Effector memory CD8-positive, alpha-beta T cell (primary cell): ENCODE data around the gene MTSS2.
A peak's percentile ranks its signal among the peaks of the same experiment; 100 is the strongest.

Experiments used
- ATAC-seq: fragments of 150-1000 bp; cut with Tn5 transposase; replicated peaks from 2 replicates; pipeline ENCODE4 v1.10.0; 2021; ENCODE audit warnings: mild to moderate bottlenecking, moderate library complexity
- DNase-seq, 3 experiments: peaks; one replicate each; pipeline ENCODE4 v3.0.0; 2021
- H3K27ac Mint-ChIP-seq, 2 donors: one replicate each; pipeline ENCODE4 v1.8.0; 2022; ENCODE audit warnings: mild to moderate bottlenecking in 2 of 2, mixed read lengths in 2 of 2, moderate library complexity in 2 of 2
- H3K27me3 Mint-ChIP-seq, 2 donors: one replicate each; pipeline ENCODE4 v1.8.0; 2022; ENCODE audit warnings: mixed read lengths in 2 of 2
- H3K36me3 Mint-ChIP-seq: one replicate; pipeline ENCODE4 v1.8.0; 2022; ENCODE audit warnings: mild to moderate bottlenecking, moderate library complexity, mixed read lengths; ENCODE audit not compliant: insufficient read depth
- H3K4me1 Mint-ChIP-seq, 2 donors: one replicate each; pipeline ENCODE4 v1.8.0; 2022; ENCODE audit warnings: low read depth in 2 of 2, mixed read lengths in 2 of 2
- H3K4me3 Mint-ChIP-seq, 2 donors: one replicate each; pipeline ENCODE4 v1.8.0; 2022; ENCODE audit warnings: mild to moderate bottlenecking in 2 of 2, mixed read lengths in 2 of 2, moderate library complexity in 2 of 2
- H3K9me3 Mint-ChIP-seq, 2 donors: one replicate each; pipeline ENCODE4 v1.8.0; 2022; ENCODE audit warnings: mixed read lengths in 2 of 2

MTSS2 gene

DNA sequence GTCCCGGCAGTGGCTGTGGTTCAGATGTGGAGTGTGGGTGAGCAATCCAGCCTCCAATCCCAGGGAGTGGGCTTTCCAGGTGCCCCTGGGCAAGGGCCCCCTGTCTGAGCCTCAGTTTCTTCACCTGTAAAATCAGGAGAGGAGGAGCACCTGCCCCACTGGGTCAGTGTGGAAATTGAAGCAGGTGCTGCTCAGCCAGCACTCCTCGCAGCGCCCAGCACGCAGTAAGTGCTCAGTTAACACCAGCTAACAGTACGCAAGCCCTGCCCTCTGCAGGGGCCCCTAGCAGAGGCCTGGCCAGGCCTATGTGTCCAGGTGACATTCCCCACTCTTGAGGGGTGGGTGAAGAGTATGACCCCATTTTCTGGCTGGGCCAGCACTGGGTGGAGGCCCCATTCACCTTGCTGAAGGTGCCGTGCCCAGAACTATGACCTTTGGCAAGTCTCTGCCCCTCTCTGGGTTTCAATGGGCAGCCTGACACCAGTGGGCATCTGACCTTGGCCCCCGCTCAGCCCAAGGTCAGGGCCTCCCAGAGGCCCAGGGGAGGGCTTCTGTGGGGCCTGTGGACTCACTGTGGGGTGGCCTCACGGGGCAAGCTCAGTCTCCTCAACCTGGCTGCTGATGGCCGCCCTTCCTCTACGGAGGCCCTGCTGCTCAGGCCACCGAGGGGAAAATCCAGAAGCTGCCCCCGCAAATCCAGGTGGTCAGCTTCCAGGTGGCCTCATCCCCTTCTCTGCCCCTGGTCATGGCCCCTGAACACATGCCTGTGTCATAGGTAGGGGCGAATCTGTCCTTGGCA is 2.5 kb downstream of the MTSS2 start:
- H3K27ac Mint-ChIP-seq = no peak overlapping the region
- peaks cover 8 to 9% of the 10 kb centered on the region in 2 donors for H3K4me1 Mint-ChIP-seq
- peaks cover 6 to 9% of the 10 kb centered on the region in 2 donors for H3K27me3 Mint-ChIP-seq
- DNase-seq (no peak), ATAC-seq (no peak)
- H3K4me3 Mint-ChIP-seq = no peak overlapping the region
- peaks cover 5% of the 10 kb centered on the region for H3K36me3 Mint-ChIP-seq
- H3K9me3 Mint-ChIP-seq = no peaks in the 10 kb centered on the region

DNA sequence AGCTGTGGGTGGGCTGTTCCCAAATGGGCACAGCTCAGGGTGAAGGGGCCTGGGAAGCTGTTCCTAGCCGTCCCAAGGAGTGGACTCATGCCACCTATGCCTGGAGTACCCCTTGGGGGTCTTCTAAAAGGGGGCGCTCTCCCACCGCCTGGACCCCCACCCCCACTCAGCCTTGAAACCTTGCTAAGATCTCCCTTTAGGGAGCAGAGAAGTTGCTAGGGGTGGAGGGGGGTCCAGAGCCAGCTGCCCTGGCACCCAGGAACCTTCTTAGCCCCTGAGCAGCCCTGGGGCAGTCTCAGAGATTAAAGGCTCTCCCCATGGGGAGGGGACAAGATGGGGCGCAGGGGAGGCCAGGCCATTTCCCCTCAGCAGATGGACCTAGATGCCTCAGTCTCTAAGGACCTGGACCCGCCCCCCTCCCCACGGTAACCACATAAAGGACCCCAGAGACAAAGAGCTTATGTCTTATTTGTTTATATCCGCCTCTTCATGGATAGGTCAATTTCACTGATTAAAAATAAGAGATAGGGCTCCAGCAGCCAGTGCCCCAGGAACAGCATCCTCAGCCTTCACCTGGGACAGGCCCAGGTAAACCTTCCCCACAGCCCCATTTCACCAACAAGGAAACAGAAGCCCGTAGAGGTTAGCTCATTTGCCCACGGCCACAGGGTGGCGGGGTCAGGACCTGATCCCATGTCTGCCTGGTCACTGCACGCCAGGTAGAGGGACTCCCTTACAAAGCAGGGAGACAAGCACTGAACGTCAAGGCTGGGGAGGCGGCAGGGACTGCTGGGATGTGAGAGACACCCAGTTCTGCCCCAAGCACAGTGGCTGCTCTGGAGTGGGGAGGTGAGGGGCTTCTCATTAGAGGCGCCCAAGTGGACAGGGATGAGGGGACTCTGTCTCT is 3.4 kb downstream of the MTSS2 start:
- Mint-ChIP-seq H3K36me3 (peaks cover 5% of the 10 kb centered on the region), H3K9me3 (no peaks in the 10 kb centered on the region), H3K4me3 (no peak overlapping the region), H3K4me1 (peaks cover 8 to 11% of the 10 kb centered on the region in 2 donors), H3K27ac (no peak overlapping the region), H3K27me3 (peaks cover 6 to 9% of the 10 kb centered on the region in 2 donors)
- ATAC-seq = no peak
- DNase-seq = no peak

DNA sequence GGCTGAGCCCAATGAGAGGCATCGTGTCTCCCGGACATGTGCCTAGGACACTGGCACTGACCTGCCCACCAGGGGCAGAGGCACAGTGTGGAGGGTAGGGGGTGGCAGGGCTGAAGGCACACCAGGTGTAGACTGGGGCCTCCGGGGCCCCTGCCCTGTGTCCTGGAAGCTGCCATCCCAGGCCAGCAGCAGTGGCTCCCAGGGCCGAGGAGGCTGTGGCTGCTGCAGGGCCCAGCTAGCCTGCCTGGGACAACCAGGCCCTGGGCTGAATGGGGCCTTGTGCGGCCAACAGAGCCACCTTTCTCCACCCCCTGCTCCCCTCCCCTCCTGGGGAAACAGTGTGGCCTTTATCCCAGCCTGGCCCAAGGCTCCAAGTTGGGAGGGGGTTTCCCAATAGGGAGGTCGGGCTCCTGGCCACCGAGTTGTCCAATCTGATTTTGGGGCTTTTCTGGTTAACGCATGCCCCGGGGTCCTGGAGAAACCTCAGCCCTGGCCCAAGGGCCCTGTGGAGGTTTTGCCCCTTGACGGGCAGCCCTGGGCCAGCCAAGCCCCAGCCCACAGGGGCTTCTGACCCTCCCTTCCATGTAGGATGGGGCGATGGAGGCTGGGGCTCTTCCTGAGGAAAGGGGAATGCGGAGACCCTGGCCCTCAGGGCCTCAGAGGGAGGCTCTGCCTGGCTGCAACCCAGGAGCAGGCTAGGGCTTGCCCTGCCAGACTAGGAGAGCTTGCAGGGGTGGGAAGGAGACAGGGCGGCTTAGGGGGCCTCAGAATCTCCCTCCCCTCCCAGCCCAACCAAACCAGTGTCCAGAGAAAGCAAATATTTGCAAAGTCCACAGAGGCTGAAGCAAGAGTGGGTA is 4.2 kb downstream of the MTSS2 start:
- Mint-ChIP-seq H3K27ac (no peak overlapping the region), H3K27me3 (peaks cover 6 to 9% of the 10 kb centered on the region in 2 donors), H3K4me3 (no peak overlapping the region), H3K36me3 (peaks cover 5% of the 10 kb centered on the region), H3K9me3 (no peaks in the 10 kb centered on the region), H3K4me1 (peaks cover 8 to 11% of the 10 kb centered on the region in 2 donors)
- no peak for ATAC-seq
- no peak for DNase-seq

DNA sequence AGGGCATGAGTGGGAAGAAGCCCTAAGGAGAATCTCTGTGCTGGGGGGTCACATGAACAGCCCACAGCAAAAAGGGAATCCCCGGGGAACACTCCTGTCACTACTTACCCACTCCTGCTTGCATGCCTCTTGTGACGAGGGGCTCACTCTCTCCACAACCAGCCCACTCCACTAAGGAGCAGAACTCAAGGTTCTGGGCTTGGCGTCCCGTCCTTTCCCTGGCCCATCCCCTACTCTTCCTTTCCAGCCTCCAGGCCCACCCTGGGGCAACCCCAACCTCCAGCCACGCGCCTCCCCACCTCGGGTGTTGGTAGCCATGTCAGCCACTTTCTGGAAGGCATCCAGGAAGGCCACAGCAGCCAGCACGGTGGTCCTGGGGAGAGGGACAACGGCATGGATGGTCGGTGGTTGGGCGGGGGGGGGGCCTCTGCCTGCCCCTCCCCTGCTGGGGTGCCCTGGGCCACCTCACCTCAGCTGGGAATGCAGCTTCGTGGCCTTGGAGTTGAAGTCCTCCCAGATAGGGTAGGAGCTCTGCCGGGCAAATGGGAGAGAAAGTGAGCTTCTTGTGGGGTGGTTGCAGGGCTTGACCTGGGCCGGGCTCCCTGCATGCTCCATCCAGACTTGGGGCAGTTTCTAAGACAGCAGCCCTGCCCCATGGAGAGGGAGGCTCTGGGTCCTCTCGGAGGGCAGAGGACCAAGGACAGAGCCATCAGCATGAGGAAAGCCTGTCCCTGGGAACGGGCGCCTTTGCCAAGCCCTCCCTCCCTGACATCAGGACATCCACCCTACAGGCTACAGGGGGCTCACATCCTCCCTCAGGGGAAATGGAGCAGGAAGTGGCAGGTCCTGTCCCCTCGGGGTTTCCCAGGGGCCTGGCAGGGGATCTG is 5.1 kb downstream of the MTSS2 start:
- Mint-ChIP-seq H3K9me3 (no peaks in the 10 kb centered on the region), H3K27ac (peak overlapping the region in 1 of 2 donors; percentile 51), H3K36me3 (peaks cover 5% of the 10 kb centered on the region), H3K4me3 (peak overlapping the region in 1 of 2 donors; percentile 26), H3K4me1 (peaks cover 8 to 11% of the 10 kb centered on the region in 2 donors), H3K27me3 (peaks cover 6 to 9% of the 10 kb centered on the region in 2 donors)
- ATAC-seq (no peak), DNase-seq (no peak)

DNA sequence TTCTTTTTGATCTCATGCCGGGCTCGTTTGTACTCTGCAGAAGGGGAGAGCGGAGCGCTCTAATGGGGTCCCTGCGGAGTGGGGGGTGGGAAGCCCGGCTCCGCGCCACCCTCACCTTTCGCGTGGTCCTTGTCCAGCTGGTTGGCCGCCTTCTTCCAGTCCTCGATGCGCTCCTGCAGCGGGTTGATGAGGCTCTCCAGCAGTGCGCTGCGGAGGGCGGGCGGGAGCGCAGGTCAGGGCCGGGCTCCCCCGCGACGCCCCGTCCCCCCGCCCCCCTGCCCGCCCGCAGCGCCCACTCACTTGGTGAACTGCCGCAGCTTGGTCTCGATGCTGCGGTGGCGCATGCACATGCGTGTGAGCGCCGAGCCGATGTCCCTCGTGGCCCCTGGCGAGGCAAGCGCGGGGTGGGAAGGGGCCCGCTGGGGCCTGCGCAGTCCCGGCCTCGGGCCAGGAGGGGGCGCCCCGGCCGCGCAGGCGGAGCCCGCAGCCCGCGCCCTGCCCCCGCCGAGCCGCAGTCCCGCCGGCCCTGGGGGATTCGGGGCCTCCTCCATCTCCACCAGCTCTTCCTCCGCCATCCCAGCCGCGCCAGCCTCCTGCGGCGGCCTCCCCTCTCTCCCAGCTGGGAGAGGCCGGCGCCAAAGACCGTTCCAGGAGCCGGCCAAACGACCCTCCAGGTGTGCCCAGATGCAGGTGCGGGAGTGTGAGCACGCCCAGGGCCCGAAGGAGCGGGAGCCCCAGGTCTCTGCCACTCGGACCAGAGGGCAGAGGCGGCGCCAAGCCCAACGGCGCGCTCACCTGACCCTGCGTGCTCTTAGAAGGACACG is 6.0 kb downstream of the MTSS2 start:
- peaks cover 6 to 9% of the 10 kb centered on the region in 2 donors for H3K27me3 Mint-ChIP-seq
- DNase-seq (no peak), ATAC-seq (no peak)
- H3K36me3 Mint-ChIP-seq = peaks cover 5% of the 10 kb centered on the region
- peak overlapping the region in 1 of 2 donors; percentile 26 for H3K4me3 Mint-ChIP-seq
- H3K27ac Mint-ChIP-seq = peak overlapping the region in 1 of 2 donors; percentile 51
- no peaks in the 10 kb centered on the region for H3K9me3 Mint-ChIP-seq
- peaks cover 8 to 11% of the 10 kb centered on the region in 2 donors for H3K4me1 Mint-ChIP-seq

DNA sequence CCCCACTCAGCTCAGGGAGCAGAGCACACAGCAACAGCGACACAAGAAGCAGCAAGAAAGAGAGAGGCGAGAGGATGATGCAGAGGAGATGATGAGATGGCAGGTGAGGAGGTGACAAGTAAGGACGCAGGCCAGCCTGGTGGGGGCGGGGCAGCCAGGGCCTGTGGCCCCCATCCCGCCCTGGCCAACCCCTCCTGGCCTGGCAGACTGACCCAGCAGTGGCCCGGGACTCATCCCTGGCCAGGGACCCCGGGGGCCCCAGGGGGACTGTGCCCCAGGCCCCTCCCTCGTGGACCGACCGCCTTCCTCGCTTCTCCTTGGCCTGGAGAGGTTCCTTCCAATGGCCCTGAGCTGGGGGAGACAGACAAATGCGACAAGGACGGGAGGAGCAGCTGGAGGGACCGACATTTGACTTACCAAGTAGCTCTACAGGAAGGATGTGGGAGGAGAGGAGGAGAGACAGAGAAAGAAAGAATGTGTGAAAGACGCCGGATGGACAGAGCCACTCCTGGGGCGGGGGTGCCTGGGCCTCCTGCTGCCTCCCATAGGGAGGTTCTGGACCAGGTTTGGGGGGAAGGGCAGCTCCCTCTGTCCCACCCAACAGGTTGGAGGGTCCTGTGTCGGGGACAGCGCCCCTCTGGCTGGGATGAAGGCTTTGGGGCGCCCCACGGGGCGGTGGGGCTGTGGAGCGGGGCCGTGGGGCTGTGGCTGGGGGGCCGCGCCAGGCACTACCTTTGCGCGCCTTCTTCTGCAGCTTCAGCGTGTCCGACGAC is 6.8 kb downstream of the MTSS2 start:
- H3K27me3 Mint-ChIP-seq = peaks cover 5 to 6% of the 10 kb centered on the region in 2 donors
- DNase-seq = no peak
- H3K4me1 Mint-ChIP-seq = peaks cover 8 to 11% of the 10 kb centered on the region in 2 donors

DNA sequence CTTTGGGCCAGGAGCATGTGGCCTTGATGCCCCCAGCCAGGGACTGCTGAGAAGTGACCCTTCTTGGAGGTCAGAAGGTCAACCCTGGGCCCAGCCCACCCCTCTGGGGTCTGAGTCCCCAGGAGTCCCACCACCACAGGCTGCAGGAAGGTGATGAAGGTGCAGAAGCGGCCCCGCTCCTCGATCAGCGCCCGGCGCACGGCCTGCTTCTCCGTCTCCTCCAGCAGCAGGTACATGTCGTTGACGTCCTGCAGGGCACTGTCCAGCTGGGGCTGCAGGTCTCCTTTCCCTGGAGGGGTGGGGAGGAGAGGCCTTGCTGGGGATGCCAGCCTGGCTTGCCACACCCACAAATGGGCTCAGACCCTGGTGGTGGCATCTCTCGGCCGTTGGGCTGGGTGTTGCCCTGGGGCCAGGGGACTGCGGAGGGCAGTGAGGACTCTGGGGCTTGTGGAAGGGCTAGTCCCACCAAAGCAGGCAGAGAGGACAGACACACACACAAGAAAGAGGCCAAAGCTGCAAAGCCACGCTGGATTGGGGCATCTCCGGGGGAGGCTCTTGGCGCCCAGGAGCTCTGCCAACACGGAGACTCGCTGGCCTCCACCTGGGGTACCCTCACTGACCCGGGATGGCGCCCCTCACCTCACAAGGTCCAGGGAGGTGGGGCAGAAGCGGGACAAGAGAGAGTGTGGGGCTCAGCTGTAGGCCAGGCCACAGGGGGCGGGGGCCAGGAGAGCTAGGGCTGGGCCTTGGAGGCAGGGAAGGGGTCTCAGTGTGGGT is 7.5 kb downstream of the MTSS2 start:
- H3K4me1 Mint-ChIP-seq = peaks cover 8 to 11% of the 10 kb centered on the region in 2 donors
- H3K27ac Mint-ChIP-seq = no peak overlapping the region
- no peaks in the 10 kb centered on the region for H3K9me3 Mint-ChIP-seq

More for the DNA sequence above, 6.8 kb downstream of the MTSS2 start:
- Mint-ChIP-seq H3K9me3 (no peaks in the 10 kb centered on the region), H3K36me3 (peaks cover 5% of the 10 kb centered on the region), H3K27ac (no peak overlapping the region), H3K4me3 (peak overlapping the region; percentile 62 to 64)
- no peak for ATAC-seq

DNA sequence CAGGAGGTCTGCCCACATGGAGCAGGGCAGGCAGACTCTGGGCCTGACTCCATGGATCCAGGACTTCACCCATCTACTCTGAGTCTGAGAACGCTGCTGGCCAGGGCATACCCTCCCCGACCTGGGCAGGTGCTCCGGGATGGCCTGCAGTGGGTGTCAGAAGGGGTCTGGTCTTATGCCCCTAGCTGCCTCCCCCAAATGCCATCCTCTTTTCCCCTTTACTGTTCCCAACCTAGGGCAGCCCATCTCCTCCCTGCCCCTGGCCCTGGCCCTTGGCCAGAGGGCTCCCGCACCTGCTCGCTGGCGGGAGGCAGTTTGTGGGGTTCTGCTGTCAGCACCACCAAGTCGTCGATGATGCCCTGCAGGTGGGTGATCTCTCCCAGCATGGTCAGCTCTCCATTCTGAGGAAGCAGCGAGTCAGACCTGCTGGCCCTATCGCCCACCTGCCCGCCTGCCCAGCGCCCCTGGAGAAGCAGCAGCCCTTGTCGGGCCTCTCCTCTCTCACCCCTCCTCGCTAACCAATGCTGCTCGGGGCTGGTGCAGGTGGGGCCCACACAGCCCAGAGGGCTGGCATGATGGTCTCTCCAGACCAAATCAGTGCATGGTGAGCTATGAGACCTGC is 8.2 kb downstream of the MTSS2 start:
- Mint-ChIP-seq H3K27ac (peak overlapping the region in 1 of 2 donors; percentile 17), H3K27me3 (peaks cover 0 to 1% of the 10 kb centered on the region in 2 donors), H3K4me1 (peaks cover 8 to 11% of the 10 kb centered on the region in 2 donors), H3K4me3 (no peak overlapping the region), H3K36me3 (peaks cover 8% of the 10 kb centered on the region), H3K9me3 (no peaks in the 10 kb centered on the region)
- ATAC-seq (no peak), DNase-seq (no peak)

More for the DNA sequence above, 7.5 kb downstream of the MTSS2 start:
- H3K27me3 Mint-ChIP-seq = peaks cover 0 to 6% of the 10 kb centered on the region in 2 donors
- H3K36me3 Mint-ChIP-seq = peaks cover 5% of the 10 kb centered on the region
- peak overlapping the region; percentile 62 to 64 for H3K4me3 Mint-ChIP-seq
- no peak for DNase-seq
- ATAC-seq = no peak

DNA sequence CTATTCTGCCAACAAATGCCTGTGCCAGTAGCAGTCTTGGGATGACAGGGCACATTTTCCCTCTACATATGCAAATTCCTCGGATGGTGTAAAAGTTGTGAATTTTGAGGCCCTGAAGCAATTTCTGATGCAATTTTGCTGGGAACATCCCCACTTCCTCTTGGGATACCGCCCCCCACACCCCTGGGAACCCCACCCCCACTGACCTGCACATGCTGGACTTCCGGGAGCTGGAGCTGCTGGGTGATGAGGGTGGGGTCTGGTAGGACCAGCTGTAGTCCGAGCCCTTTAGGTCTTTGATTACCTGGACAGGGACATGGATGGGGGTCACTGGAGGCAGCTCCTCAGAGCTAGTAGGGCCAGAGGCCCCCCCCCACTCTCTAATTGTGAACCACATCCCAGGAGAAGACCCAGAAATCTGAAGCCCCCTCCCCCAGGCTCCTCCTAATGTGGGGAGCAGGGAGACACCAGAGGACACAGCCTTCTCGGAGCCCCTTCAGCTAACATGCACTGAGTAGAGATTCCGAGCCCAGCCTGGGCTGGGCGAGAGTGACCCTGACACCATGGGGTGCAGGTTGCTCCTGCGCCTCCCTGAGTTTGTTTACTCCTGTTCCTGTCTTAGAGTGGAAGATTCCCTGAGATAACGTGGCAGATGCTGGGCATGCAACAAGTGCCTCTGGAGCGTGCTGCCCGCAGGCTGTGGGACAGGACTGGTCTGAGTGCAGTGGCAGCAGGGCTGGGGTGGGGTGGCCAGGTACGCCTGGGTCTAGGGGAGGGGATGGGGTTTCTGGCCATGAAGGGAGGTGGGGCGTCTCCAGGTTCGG is 9.0 kb downstream of the MTSS2 start:
- ATAC-seq (no peak), DNase-seq (no peak)
- peak overlapping the region in 1 of 2 donors; percentile 17 for H3K27ac Mint-ChIP-seq
- H3K27me3 Mint-ChIP-seq = no peaks in the 10 kb centered on the region
- no peaks in the 10 kb centered on the region for H3K9me3 Mint-ChIP-seq
- H3K36me3 Mint-ChIP-seq = peaks cover 8% of the 10 kb centered on the region
- H3K4me1 Mint-ChIP-seq = peaks cover 8 to 11% of the 10 kb centered on the region in 2 donors
- no peak overlapping the region for H3K4me3 Mint-ChIP-seq
